HEK293 (cell line): ENCODE results near the gene PIGN.

Experiments
- CTCF ChIP-seq: fragments of 450-650 bp; formaldehyde crosslinking; IDR thresholded peaks from 2 replicates; pipeline ENCODE4 v1.5.1; 2016; ENCODE audit warnings: missing biosample characterization, missing genetic modification characterization
- PBX3 ChIP-seq: sonication (generic); formaldehyde crosslinking; IDR thresholded peaks from 2 replicates; pipeline ENCODE4 v1.8.1; 2022; ENCODE audit warnings: mild to moderate bottlenecking, moderate library complexity, missing genetic modification reagents
- PRDM6 ChIP-seq: fragments of 450-650 bp; formaldehyde crosslinking; IDR thresholded peaks from 2 replicates; pipeline ENCODE4 v1.5.1; 2017; ENCODE audit warnings: missing biosample characterization, missing genetic modification characterization
- REST ChIP-seq: fragments of 450-650 bp; formaldehyde crosslinking; IDR thresholded peaks from 2 replicates; pipeline ENCODE4 v1.5.1; 2016; ENCODE audit warnings: missing biosample characterization, missing genetic modification characterization
- YY1 ChIP-seq: fragments of 450-650 bp; formaldehyde crosslinking; IDR thresholded peaks from 2 replicates; pipeline ENCODE4 v1.5.1; 2018; ENCODE audit warnings: missing biosample characterization, missing genetic modification characterization
- ZNF148 ChIP-seq: fragments of 450-650 bp; formaldehyde crosslinking; IDR thresholded peaks from 2 replicates; pipeline ENCODE4 v1.5.0; 2017; ENCODE audit warnings: missing biosample characterization, missing genetic modification characterization, borderline replicate concordance
- ZNF707 ChIP-seq: fragments of 450-650 bp; formaldehyde crosslinking; IDR thresholded peaks from 2 replicates; pipeline ENCODE4 v1.5.1; 2016; ENCODE audit warnings: missing biosample characterization, missing genetic modification characterization

GRCh38 chr18:62199629-62200028 is 12.8 kb upstream of the PIGN start:
- TF ChIP-seq PBX3 (CRISPR knock-in tag): no peak
- TF ChIP-seq CTCF (tag by site-specific recombination): no peak
- no peak for TF ChIP-seq ZNF707 (tag by site-specific recombination)
- no peak for TF ChIP-seq PRDM6 (tag by site-specific recombination)
- TF ChIP-seq YY1 (tag by site-specific recombination): no peak
- TF ChIP-seq REST: no peak
- TF ChIP-seq ZNF148 (tag by site-specific recombination): no peak
